ENCODE data around the gene RIT2.

DNA sequence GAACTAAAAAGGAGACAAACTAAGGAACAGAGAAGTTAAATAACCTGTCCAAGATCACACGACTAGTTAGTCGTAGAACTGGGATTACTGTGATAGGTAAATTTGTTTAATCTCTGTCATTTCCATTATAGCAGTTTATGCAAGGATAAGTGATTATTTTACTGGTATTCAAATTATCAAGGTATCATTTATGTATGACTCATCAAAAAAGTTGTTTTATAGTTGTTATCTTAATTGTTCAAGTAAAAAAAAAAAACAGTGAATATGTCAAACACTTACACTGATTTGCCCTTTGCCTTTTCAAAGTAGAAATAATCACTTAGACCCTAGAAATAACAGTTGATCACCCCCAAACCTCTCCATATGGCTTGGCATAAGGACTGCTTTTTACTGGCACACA is 173.6 kb downstream of the RIT2 start:
- TF ChIP-seq, protein P1, sequence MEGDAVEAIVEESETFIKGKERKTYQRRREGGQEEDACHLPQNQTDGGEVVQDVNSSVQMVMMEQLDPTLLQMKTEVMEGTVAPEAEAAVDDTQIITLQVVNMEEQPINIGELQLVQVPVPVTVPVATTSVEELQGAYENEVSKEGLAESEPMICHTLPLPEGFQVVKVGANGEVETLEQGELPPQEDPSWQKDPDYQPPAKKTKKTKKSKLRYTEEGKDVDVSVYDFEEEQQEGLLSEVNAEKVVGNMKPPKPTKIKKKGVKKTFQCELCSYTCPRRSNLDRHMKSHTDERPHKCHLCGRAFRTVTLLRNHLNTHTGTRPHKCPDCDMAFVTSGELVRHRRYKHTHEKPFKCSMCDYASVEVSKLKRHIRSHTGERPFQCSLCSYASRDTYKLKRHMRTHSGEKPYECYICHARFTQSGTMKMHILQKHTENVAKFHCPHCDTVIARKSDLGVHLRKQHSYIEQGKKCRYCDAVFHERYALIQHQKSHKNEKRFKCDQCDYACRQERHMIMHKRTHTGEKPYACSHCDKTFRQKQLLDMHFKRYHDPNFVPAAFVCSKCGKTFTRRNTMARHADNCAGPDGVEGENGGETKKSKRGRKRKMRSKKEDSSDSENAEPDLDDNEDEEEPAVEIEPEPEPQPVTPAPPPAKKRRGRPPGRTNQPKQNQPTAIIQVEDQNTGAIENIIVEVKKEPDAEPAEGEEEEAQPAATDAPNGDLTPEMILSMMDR (IDR thresholded peaks at IDR 0.05), result no peak
- no peak for TF ChIP-seq GABPA (IDR thresholded peaks at IDR 0.05; ENCODE audit: low read depth)
